ENCODE data around the gene TES. TPM values are rescaled to one million over a fixed set of nuclear protein-coding genes. Genes with fewer than 3 reads are reported as not detected.
"Not testable (repeated sequence)": the region's sequence is repeated elsewhere in the genome, so short reads cannot be mapped to it uniquely, and the experiment has no call there.

Gene TES
- total RNA-seq, 3 donors from 2014 or later = 101 to 224 (median 106) TPM

DNA sequence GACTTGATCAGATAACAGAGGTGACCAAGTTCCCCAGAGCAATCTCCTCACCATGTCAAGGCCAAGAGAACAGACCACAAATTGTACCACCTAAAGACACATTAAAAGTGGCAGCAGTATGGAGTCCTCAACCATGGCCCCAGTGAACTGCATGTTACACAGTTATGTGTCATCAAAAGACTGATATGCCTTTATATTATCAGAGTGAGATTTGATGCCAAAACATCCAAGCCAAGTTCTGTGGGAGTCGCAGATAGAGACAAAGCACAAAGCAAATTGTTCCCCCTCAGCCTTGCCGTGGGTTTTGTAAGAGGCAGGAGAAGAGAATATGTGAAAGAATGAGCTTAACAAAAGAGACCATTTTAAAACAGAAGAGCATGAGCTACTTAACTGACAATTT is 39.2 kb upstream of the TES start:
- DNase-seq (no peak), ATAC-seq (no peak)
- intact Hi-C loops (cut with DNase I, micrococcal nuclease) = loop anchor here (5.0 to 10.0 kb wide), 4 partner anchors 64 to 636 kb away; no protein-coding TSS in a partner anchor
- Histone ChIP-seq H3K4me1 (ENCODE audit: low read depth) (peaks cover 8% of the 10 kb centered on the region), H3K9me3 (no peaks in the 10 kb centered on the region), H3K36me3 (ENCODE audit: low read depth) (no peaks in the 10 kb centered on the region), H3K4me3 (no peak overlapping the region)
- TF ChIP-seq, protein P1, sequence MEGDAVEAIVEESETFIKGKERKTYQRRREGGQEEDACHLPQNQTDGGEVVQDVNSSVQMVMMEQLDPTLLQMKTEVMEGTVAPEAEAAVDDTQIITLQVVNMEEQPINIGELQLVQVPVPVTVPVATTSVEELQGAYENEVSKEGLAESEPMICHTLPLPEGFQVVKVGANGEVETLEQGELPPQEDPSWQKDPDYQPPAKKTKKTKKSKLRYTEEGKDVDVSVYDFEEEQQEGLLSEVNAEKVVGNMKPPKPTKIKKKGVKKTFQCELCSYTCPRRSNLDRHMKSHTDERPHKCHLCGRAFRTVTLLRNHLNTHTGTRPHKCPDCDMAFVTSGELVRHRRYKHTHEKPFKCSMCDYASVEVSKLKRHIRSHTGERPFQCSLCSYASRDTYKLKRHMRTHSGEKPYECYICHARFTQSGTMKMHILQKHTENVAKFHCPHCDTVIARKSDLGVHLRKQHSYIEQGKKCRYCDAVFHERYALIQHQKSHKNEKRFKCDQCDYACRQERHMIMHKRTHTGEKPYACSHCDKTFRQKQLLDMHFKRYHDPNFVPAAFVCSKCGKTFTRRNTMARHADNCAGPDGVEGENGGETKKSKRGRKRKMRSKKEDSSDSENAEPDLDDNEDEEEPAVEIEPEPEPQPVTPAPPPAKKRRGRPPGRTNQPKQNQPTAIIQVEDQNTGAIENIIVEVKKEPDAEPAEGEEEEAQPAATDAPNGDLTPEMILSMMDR (IDR thresholded peaks at IDR 0.05) = no peak

DNA sequence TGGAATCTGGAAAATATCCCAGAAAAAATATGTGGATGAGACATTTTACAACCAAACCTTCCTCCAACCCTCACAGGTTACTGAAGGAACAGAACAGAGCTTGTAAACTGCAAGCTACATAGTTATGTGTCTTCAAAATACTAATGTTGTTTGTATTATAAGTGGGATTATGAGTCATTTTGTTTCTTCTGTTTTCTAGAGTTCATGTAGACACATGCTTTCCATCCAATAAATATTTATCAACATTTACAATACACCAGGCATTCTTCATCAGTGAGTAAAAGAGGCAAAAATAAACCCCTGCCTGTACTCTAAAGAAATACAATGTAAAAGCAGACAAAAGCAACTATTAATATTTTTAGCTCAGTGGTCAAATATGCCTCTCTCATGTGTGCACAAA is 38.0 kb upstream of the TES start:
- Histone ChIP-seq H3K36me3 (ENCODE audit: low read depth) (no peaks in the 10 kb centered on the region), H3K4me3 (no peak overlapping the region), H3K4me1 (ENCODE audit: low read depth) (peaks cover 8% of the 10 kb centered on the region), H3K9me3 (no peaks in the 10 kb centered on the region)
- DNase-seq (no peak), ATAC-seq (no peak)
- TF ChIP-seq, protein P1 (IDR thresholded peaks at IDR 0.05) = no peak
- intact Hi-C loops (cut with DNase I, micrococcal nuclease) = loop anchor here (5.0 to 10.0 kb wide), 4 partner anchors 62 to 635 kb away; no protein-coding TSS in a partner anchor

DNA sequence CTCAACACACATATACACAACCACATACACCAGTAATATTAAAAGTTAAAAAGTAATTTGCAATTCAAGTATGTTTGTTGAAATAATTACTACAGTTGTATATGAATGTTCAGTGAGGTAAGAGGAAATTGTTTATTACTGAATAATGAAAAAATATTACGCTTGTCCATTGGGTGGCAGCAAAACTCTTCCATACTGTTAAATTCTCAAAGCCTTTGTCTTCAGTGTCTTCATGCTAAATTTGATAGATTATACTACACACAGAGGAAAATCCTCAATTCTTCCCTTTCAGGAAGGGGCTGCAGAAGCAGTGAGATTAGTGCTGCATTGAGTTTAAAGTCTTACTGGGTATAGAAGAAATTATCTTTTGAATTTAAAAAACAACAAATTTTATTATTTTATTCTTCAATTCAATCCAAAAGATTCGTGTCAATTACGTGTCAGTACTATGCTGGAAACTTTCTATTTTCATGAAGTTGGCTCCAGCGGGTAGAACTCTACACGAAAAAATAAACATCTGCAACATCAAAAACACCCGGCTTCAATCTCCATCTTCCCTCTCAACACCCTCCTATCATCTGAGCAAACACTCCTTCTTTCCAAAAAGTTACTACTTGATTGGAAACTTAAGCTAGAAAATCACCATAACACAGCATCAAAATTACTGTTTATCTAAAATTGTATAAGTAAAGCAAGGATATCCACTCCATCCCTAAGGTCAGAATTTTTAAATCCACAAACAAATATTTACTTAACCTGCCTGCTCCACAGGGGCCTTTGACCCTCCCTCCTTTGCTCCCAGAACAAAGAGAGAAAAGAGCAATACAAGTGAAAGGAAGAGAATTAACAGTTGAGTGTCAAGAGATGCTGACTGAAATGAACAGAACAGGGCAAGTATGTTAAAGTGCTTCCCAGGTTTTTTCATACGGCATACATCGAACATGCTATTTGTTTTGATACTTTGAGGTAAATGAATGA is 37.0 kb upstream of the TES start:
- Histone ChIP-seq H3K4me3 (no peak overlapping the region), H3K9me3 (no peaks in the 10 kb centered on the region), H3K4me1 (ENCODE audit: low read depth) (peaks cover 8% of the 10 kb centered on the region), H3K36me3 (ENCODE audit: low read depth) (no peaks in the 10 kb centered on the region)
- TF ChIP-seq, protein P1 (IDR thresholded peaks at IDR 0.05) = no peak
- intact Hi-C loops (cut with DNase I, micrococcal nuclease) = loop anchor here (5.0 to 10.0 kb wide), 4 partner anchors 61 to 634 kb away; no protein-coding TSS in a partner anchor
- peak; percentile 62 for ATAC-seq
- DNase-seq = peak in 1 of 3 donors; percentile 57

DNA sequence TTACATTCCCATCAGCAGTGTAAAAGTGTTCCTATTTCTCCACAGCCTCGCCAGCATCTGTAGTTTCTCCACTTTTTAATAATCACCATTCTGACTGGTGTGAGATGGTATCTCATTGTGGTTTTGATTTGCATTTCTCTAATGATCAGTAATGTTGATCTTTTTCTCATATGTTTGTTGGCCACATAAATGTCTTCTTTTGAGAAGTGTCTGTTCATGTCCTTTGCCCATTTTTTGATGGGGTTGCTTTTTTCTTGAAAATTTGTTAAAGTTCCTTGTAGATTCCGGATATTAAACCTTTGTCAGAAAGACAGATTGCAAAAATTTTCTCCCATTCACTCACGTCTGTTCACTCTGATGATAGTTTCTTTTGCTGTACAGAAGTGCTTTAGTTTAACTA is 35.2 kb upstream of the TES start:
- H3K36me3 ChIP-seq (ENCODE audit: low read depth); ATAC-seq; H3K9me3 ChIP-seq; H3K4me1 ChIP-seq (ENCODE audit: low read depth); DNase-seq; H3K4me3 ChIP-seq: not testable (repeated sequence)
- intact Hi-C loops (cut with DNase I, micrococcal nuclease) = loop anchor here (10.0 kb wide), 3 partner anchors 60 to 420 kb away; no protein-coding TSS in a partner anchor

DNA sequence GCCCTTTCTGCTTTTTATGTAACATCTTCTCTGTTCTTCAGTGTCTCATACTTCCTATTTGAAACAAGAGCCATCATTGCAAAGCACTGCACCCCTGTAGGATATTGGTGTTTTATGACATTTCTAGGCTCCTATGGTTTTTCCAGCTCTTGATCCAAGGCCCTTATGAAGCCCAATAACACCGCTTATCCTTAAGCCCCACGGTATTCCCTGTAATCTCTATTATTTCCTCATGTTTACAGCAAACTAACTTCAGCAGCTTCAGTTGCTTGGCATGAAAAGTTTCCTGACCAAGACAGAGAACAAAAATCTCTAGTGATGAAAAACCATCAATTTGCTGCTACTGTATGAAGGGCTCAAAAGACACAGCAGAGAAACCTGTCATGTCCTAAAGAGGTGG is 34.1 kb upstream of the TES start:
- DNase-seq = no peak
- TF ChIP-seq, protein P1 (IDR thresholded peaks at IDR 0.05) = no peak
- Histone ChIP-seq H3K36me3 (ENCODE audit: low read depth) (no peaks in the 10 kb centered on the region), H3K9me3 (no peaks in the 10 kb centered on the region), H3K4me3 (no peak overlapping the region), H3K4me1 (ENCODE audit: low read depth) (no peaks in the 10 kb centered on the region)
- intact Hi-C loops (cut with DNase I, micrococcal nuclease) = loop anchor here (10.0 kb wide), 3 partner anchors 59 to 419 kb away; no protein-coding TSS in a partner anchor
- no peak for ATAC-seq

DNA sequence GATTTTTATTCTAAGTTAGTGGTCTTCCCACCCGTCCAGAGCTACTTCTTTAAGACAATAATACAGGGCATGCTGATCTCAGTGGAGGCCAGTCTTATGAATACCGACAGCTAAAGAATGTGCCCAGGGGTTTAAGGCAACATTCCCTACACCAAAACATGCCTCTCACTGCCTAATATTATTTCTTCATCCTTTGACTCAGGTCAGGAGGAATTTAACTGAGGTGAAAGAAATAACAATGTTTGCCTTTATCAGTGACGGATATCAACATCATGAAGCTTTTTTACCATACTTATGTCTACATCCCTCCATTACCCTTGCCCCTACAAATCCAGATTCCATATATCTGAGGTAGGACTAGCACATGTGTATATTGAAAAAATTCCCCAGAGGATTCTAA is 33.3 kb upstream of the TES start:
- no peak for ATAC-seq
- DNase-seq = no peak
- Histone ChIP-seq H3K9me3 (no peaks in the 10 kb centered on the region), H3K36me3 (ENCODE audit: low read depth) (no peaks in the 10 kb centered on the region), H3K4me1 (ENCODE audit: low read depth) (no peaks in the 10 kb centered on the region), H3K4me3 (no peak overlapping the region)
- intact Hi-C loops (cut with DNase I, micrococcal nuclease) = loop anchor here (10.0 kb wide), 3 partner anchors 58 to 418 kb away; no protein-coding TSS in a partner anchor
- TF ChIP-seq, protein P1 (IDR thresholded peaks at IDR 0.05) = no peak

Data from mucosa of descending colon (tissue), 3 donors.